AG08395 (cell line): ENCODE measurements around the gene UPF3A.
"Not testable (repeated sequence)": the region's sequence is repeated elsewhere in the genome, so short reads cannot be mapped to it uniquely, and the experiment has no call there.

Experiments
- DNase-seq: peaks from one replicate; pipeline ENCODE4 v3.0.0; 2012; ENCODE audit warnings: mixed read lengths, low spot score

Gene UPF3A

GRCh38 chr13:114281351-114282040 lies at the start of gene UPF3A:
UPF3A (plus strand) TSS chr13:114281601; CDS start chr13:114281640, 39 bp downstream.
- DNase-seq: peak; percentile 91

DNA sequence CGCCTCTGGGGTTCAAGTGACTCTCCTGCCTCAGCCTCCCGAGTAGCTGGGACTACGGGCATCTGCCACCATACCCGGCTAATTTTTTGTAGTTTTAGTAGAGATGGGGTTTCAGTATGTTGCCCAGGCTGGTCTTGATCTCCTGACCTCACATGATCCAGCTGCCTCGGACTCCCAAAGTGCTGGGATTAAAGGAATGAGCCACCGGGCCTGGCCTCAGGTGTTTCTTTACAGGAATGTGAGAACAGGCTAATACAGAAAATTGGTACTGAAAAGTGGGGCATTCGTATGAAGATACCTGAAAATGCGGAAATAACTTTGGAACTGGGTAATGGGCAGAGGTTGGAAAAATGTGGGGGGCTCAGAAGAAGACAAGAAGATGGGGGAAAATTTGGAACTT lies 49.5 kb upstream of the UPF3A start:
- DNase-seq: no peak

- DNase-seq: no peak
These were observed 47.1 kb upstream of the UPF3A start for GRCh38 chr13:114234266-114234644.

GRCh38 chr13:114234645-114235421 lies 46.6 kb upstream of the UPF3A start, which contains the start of gene CDC16:
CDC16 (plus strand) TSS chr13:114234897; CDS start chr13:114235085, 188 bp downstream.
- DNase-seq: peak; percentile 96

DNA sequence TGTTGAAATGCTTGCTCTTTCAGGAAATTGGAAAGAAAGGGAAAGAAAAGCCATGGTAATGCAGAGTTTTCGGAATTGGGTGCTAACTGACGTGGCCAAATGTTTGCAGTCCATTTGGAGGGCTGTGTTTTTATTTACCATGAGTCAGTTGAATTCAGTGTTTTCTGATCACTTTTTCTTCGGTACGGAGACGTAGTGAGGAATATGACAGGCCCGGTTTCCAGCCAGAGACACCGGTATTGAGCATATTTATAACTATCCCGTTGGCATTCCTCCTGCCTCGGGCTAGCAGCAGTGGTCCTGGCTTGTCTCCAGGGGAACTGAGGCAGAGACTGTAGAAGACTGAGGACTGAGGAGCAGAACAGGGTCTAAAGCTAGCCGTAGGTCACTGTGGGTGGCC lies 45.7 kb upstream of the UPF3A start:
- no peak for DNase-seq

- no peak for DNase-seq
These were observed 45.2 kb upstream of the UPF3A start for GRCh38 chr13:114236227-114236626.

DNA sequence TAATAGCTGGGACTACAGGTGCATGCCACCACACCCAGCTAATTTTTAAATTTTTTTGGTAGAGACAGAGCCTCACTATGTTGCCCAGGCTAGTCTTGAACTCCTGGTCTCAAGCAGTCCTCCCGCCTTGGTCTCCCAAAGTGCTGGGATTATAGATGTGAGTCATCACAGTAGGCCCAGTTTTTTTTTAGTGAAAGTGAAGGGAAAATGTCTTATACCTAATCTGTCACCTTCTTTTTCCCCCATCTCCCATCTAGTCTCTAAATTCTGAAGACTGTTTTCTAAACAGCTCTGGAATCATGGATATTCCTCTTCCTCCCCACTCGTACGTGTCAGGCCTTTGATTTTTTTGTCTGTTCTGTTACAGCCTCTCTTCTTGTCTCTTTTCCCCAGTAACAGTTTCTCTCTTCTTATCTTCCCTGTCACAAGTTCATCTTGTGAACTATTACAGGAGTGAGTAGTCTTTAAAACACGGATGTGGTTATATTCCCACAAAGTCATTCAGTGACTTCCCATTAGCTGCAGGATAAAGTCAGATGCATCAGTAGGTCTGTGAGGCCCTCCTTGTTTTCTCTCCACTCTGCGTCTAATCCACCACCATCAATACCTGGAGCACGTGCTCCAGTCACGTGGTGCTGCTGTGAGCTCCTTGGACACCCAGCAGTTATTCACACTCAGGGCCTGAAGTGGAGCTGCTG lies 43.8 kb upstream of the UPF3A start:
- DNase-seq: no peak

DNA sequence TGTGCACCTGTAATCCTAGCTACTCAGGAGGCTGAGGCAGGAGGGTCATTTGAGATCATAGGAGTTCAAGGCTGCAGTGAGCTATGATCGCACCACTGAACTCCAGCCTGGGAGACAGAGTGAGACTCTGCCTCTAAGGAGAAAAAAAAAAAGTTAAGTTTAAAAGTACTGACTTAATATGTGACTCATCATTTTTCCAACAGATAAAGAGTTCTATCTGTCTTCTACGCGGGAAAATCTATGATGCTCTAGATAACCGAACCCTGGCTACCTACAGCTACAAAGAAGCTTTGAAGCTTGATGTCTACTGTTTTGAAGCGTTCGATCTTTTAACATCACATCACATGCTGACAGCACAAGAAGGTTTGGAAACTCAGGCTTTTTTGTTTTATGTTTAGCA lies 39.5 kb upstream of the UPF3A start:
- no peak for DNase-seq

DNA sequence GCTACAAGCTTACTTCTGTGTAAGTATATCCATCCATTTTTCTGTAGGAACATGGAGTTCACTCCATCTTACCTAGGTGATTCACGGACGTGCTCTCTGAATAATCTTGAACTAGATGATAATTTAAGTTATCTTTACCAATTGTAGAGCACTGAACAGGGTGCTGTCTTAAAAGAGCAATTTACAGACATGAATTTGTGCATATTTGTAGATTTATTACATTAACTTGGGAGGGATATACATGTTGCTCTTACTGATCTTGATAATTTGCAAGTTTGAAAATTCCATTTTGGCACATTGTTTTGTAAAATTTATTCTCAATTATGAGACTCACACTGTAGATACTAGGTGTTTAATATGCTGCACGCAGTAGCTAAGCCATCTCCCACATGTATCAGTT lies 37.4 kb upstream of the UPF3A start:
- no peak for DNase-seq

GRCh38 chr13:114244637-114245036 lies 36.8 kb upstream of the UPF3A start:
- DNase-seq: no peak

- peak; percentile 35 for DNase-seq
These were observed 33.4 kb upstream of the UPF3A start for GRCh38 chr13:114248011-114248410.

- no peak for DNase-seq
These were observed 32.3 kb upstream of the UPF3A start for GRCh38 chr13:114249077-114249476.

DNA sequence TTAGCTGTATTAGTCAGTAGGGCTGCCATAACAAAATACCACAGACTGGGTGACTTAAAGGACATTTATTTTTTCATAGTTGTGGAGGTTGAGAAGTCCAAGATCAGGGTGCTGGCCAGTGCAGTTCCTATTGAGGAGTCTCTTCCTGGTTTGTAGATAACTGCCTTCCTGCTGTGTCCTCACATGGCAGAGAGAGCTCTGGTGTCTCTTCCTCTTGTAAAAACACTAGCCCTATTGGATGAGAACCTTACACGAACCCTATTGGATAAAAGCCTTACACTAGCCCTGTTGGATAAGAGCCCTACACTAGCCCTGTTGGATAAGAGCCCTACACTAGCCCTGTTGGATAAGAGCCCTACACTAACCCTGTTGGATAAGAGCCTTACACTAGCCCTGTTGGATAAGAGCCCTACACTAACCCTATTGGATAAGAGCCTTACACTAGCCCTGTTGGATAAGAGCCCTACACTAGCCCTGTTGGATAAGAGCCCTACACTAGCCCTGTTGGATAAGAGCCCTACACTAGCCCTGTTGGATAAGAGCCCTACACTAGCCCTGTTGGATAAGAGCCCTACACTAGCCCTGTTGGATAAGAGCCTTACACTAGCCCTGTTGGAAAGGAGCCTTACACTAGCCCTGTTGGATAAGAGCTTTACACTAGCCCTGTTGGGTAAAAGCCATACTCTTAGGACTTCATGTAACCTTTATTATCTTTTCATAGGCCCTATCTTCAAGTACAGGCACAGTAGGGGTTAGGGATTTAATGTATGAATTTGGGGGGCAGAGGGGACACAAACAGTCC lies 29.6 kb upstream of the UPF3A start:
- not testable (repeated sequence) for DNase-seq

- no peak for DNase-seq
These were observed 24.9 kb upstream of the UPF3A start for GRCh38 chr13:114256547-114256946.

- DNase-seq: no peak
These were observed 24.4 kb upstream of the UPF3A start for GRCh38 chr13:114257014-114257413.

DNA sequence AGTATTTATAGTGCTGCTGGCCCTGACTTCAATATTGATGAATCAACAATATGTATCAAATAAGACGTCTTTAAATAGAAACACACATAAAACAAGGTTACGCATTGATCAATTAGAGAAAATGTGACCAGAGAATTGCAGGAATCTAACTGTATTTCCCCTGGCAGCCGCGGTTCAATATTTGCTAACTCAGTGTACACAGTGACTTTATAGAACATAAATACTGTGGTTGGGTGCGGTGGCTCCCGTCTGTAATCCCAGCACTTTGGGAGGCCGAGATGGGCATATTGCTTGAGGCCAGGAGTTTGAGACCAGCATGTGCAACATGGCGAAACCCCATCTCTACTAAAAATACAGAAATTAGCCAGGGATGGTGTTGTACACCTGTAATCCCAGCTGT lies 22.8 kb upstream of the UPF3A start:
- no peak for DNase-seq

- DNase-seq: no peak
These were observed 22.0 kb upstream of the UPF3A start for GRCh38 chr13:114259374-114259773.

DNA sequence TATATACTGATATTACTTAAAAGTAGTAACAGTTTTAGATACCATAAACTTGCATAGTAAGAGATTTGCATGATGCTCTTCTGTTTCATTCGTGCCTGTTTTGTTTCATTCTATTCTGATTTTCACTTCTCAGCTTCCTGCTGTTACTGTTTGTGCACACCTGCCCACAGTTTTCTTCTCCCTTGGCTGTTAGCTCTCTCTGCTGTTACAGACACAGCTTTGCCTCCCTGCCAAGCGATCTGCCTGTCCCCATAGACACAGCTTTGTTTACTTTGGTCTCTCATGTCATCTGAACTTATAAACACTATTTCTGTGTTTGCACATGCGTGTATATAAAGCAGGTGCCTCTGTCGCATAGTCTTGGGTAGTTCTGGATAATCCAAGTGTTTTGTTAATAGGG lies 21.4 kb upstream of the UPF3A start:
- DNase-seq: no peak

GRCh38 chr13:114260814-114261213 lies 20.6 kb upstream of the UPF3A start:
- no peak for DNase-seq

DNA sequence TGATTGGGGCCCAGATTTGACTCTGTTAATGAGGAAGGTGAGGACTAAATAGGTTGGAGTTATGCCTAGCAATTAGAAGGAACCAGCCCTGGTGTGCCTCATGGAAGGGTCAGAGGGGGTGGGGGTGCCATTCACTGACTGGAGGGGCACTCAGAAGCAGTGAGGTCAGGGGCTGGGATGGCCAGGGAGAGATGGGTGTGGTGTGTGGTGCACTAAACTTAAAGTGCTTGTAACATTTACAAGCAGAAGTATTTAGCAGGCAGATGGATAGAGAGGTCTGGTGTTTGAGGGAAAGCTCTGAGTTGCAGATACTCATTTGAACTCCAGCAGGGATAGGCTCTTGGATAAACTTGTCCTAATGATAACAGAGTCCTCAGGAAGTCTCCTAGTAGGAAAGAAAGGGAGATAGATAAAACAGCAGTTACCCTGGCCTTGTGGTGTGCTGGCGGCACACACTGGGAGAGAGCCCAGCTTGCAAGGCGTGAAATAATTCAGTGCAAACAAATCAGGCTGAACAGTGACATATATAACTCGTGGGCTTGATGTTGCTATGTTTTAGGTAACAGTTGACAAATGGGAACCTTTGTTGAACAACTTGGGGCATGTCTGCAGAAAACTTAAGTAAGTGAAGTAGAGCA lies 20.0 kb upstream of the UPF3A start:
- no peak for DNase-seq

- DNase-seq: no peak
These were observed 17.8 kb upstream of the UPF3A start for GRCh38 chr13:114263578-114263977.

GRCh38 chr13:114264313-114264712 lies 17.1 kb upstream of the UPF3A start:
- DNase-seq: not testable (repeated sequence)
